Pancreas (tissue), 10 donors: Measurements from ENCODE around the gene FANCC. TPM values are rescaled to one million over a fixed set of nuclear protein-coding genes. Genes with fewer than 3 reads are reported as not detected.

ENCODE experiments used
- ATAC-seq, 4 donors: fragments of 200-7000 bp; cut with Tn5 transposase; one replicate each; pipeline versions ENCODE4 v1.8.0 to v1.9.1; 2020; ENCODE audit warnings: mild to moderate bottlenecking in 4 of 4, moderate library complexity in 4 of 4
- DNase-seq, 6 donors: peaks; one replicate each; pipeline ENCODE4 v3.0.0-alpha.2; 2020
- FAIRE-seq: peaks from 2 replicates; lab custom pipeline; 2012; peaks lifted over from hg19 to GRCh38; lab: Jason Lieb, UNC
- H3K27ac ChIP-seq, 4 donors: fragments of 200-600 bp; sonication (generic); 1 replicate in 3 of 4; 2 replicates in 1 of 4; pipeline versions ENCODE4 v1.5.0 to v1.8.0; 2020
- H3K27me3 ChIP-seq, 4 donors: fragments of 200-600 bp; one replicate each; pipeline ENCODE4 v1.8.0; 2021
- H3K36me3 ChIP-seq, 3 donors: fragments of 200-600 bp; sonication (generic) in 1 of 3; one replicate each; pipeline versions ENCODE4 v1.5.0 to v1.8.0; 2020 to 2021
- H3K4me1 ChIP-seq, 3 donors: fragments of 200-600 bp; one replicate each; pipeline ENCODE4 v1.8.0; 2021
- H3K4me3 ChIP-seq, 4 donors: fragments of 200-600 bp; sonication (generic) in 2 of 4; one replicate each; pipeline versions ENCODE4 v1.5.0 to v1.8.0; 2020 to 2021
- H3K9me3 ChIP-seq, 4 donors: fragments of 200-600 bp; one replicate each; pipeline ENCODE4 v1.8.0; 2021
- WGBS, 2 donors: extraction: QIAGEN DNeasy Blood & Tissue Kit; methylation state at CpG; one replicate each; pipeline ENCODE4 v1.1.7; 2013; 5-methylcytosine and 5-hydroxymethylcytosine counted together
- intact Hi-C, 3 donors: fragments of 100-400 bp; cut with DNase I; formaldehyde crosslinking; loops; one replicate each; pipeline versions ENCODE4 v1.11.1 to v1.14.2; 2022
- polyA plus RNA-seq, 2 donors: library from polyadenylated mRNA; stranded (reverse); fragments of 200-250 nt; gene quantifications; one replicate each; pipeline ENCODE4 v1.2.3, GENCODE V29; 2013
- total RNA-seq, 6 donors: library from RNA; stranded (reverse); fragmentation: NEBNext Ultra II Directional in 4 of 6; extraction: Animal tissue kit (Norgen Biotek cat#: 25700) in 4 of 6; gene quantifications; one replicate each; pipeline versions ENCODE4 v1.2.1 to v1.2.4, GENCODE V29; 2021 to 2023
- TF ChIP-seq, protein P1 (sequence below), 4 donors: fragments of 200-600 bp; sonication (generic) in 3 of 4; IDR thresholded peaks; one replicate each; pipeline versions ENCODE4 v1.5.0 to v1.8.0; 2021; ENCODE audit warnings: antibody characterized with exemption in 4 of 4
- donor health status: healthy with polysubstance abuse.
- donor health status: DM: no; HTN: no; CAD: no; lungs with moderate emphysema.
- donor health status: DM: no; HTN: no; CAD: no.
- donor health status: control.
- donor health status: control.
- donor health status: Bipolar disorder and iron deficiency.
- donor health status: DM: yes; HTN: yes; CAD: no.
- donor health status: DM: no; HTN: no; CAD: no.
- donor health status: DM: no; HTN: no; CAD: no.
- donor health status: DM: yes; HTN: yes; CAD: no.

The FANCC gene
- total and polyA plus RNA-seq, 8 donors: 3.8 to 9.9 (median 4.6) TPM

GRCh38 chr9:95074632-95075031, 242.9 kb downstream of the FANCC start:
- H3K27me3 ChIP-seq: no peaks in the 10 kb centered on the region
- peak overlapping the region in 3 of 4 donors; percentile 30 to 48 (median 44) for H3K27ac ChIP-seq
- DNase-seq (peak in 5 of 6 donors; percentile 64 to 90 (median 85)), ATAC-seq (peak; percentile 63 to 78 (median 68)), FAIRE-seq (no peak)
- no peak overlapping the region for H3K4me3 ChIP-seq
- WGBS, 2 donors: 19 to 25% methylated on average over 9 of the region's 9 CpGs
- H3K9me3 ChIP-seq: no peaks in the 10 kb centered on the region
- H3K4me1 ChIP-seq: peaks cover 55 to 79% (median 55%) of the 10 kb centered on the region in 3 donors
- intact Hi-C loops: no loop called here
- TF ChIP-seq, protein P1, sequence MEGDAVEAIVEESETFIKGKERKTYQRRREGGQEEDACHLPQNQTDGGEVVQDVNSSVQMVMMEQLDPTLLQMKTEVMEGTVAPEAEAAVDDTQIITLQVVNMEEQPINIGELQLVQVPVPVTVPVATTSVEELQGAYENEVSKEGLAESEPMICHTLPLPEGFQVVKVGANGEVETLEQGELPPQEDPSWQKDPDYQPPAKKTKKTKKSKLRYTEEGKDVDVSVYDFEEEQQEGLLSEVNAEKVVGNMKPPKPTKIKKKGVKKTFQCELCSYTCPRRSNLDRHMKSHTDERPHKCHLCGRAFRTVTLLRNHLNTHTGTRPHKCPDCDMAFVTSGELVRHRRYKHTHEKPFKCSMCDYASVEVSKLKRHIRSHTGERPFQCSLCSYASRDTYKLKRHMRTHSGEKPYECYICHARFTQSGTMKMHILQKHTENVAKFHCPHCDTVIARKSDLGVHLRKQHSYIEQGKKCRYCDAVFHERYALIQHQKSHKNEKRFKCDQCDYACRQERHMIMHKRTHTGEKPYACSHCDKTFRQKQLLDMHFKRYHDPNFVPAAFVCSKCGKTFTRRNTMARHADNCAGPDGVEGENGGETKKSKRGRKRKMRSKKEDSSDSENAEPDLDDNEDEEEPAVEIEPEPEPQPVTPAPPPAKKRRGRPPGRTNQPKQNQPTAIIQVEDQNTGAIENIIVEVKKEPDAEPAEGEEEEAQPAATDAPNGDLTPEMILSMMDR (IDR thresholded peaks at IDR 0.05): no peak
- H3K36me3 ChIP-seq: peaks cover 0 to 38% (median 5%) of the 10 kb centered on the region in 3 donors

- Histone ChIP-seq H3K27ac (peak overlapping the region; percentile 17 to 48 (median 37)), H3K4me3 (no peak overlapping the region), H3K4me1 (peaks cover 55 to 82% (median 60%) of the 10 kb centered on the region in 3 donors), H3K27me3 (no peaks in the 10 kb centered on the region), H3K9me3 (no peaks in the 10 kb centered on the region), H3K36me3 (peaks cover 0 to 42% (median 5%) of the 10 kb centered on the region in 3 donors)
- intact Hi-C loops: no loop called here
- ATAC-seq: peak in 1 of 4 donors; percentile 5
- 72 to 76% methylated on average over 5 of the region's 5 CpGs for WGBS, 2 donors
- TF ChIP-seq, protein P1 (IDR thresholded peaks at IDR 0.05): no peak
- FAIRE-seq: no peak
- DNase-seq: peak in 1 of 6 donors; percentile 16
Measured at GRCh38 chr9:95073918-95074317, 243.6 kb downstream of the FANCC start.

DNA sequence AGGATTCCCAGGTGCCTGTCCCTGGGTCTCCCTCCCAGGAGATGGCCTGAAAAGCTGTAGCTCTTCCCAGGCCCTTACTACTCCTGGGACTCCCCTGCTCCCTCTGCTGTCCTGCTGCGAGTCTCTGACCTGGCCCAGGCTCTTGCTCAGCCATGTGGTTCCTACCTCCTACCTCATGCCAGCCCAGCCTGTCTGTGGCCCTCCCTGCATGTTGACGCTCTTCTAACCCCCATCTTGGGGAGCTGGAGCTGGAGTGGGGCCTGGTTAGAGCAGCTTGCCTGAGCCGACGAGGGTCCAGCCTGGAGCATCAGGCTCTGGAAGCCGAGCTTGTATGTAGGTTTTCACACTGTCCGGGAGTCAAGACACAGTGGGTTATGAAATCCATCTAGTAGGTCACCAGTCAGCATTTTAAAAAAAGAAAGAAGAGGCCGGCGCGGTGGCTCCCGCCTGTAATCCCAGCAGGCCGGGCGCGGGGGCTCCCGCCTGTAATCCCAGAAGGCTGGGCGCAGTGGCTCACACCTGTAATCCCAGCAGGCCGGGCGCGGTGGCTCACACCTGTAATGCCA, 244.4 kb downstream of the FANCC start:
- TF ChIP-seq, protein P1 (IDR thresholded peaks at IDR 0.05): no peak
- Histone ChIP-seq H3K4me1 (peaks cover 51 to 80% (median 52%) of the 10 kb centered on the region in 3 donors), H3K27me3 (no peaks in the 10 kb centered on the region), H3K27ac (peak overlapping the region in 2 of 4 donors; percentile 13 to 26), H3K36me3 (peaks cover 0 to 37% (median 5%) of the 10 kb centered on the region in 3 donors), H3K4me3 (no peak overlapping the region), H3K9me3 (no peaks in the 10 kb centered on the region)
- intact Hi-C loops: no loop called here
- no peak for FAIRE-seq
- peak in 3 of 6 donors; percentile 39 to 56 (median 52) for DNase-seq
- WGBS, 2 donors: 86 to 94% methylated on average over 18 of the region's 18 CpGs
- peak; percentile 10 to 46 (median 28) for ATAC-seq

- no peak for ATAC-seq
- no peak for FAIRE-seq
- 57 to 70% methylated on average over 5 of the region's 5 CpGs for WGBS, 2 donors
- TF ChIP-seq, protein P1 (IDR thresholded peaks at IDR 0.05): no peak
- no peaks in the 10 kb centered on the region for H3K9me3 ChIP-seq
- H3K4me3 ChIP-seq: no peak overlapping the region
- peaks cover 39 to 69% (median 46%) of the 10 kb centered on the region in 3 donors for H3K4me1 ChIP-seq
- no peaks in the 10 kb centered on the region for H3K27me3 ChIP-seq
- H3K36me3 ChIP-seq: peaks cover under 1 to 45% (median 6%) of the 10 kb centered on the region in 3 donors
- H3K27ac ChIP-seq: peak overlapping the region in 2 of 4 donors; percentile 2 to 26
- intact Hi-C loops: no loop called here
- peak in 1 of 6 donors; percentile 7 for DNase-seq
Measured at GRCh38 chr9:95071925-95072324, 245.6 kb downstream of the FANCC start.

GRCh38 chr9:95071450-95071849, 246.1 kb downstream of the FANCC start:
- whole genome bisulfite sequencing, 2 donors: 75 to 85% methylated on average over 5 of the region's 5 CpGs
- Histone ChIP-seq H3K27ac (no peak overlapping the region), H3K9me3 (no peaks in the 10 kb centered on the region), H3K36me3 (peaks cover 3 to 48% (median 10%) of the 10 kb centered on the region in 3 donors), H3K4me3 (no peak overlapping the region), H3K27me3 (no peaks in the 10 kb centered on the region), H3K4me1 (peaks cover 35 to 64% (median 42%) of the 10 kb centered on the region in 3 donors)
- DNase-seq (peak in 1 of 6 donors; percentile 8), ATAC-seq (no peak), FAIRE-seq (no peak)
- intact Hi-C loops: no loop called here
- TF ChIP-seq, protein P1 (IDR thresholded peaks at IDR 0.05): no peak
